ENCODE data around the gene GCH1.

Gene GCH1

GRCh38 chr14:54838931-54839512, 63.6 kb downstream of the GCH1 start:
- H3K27me3 ChIP-seq (ENCODE audit: control insufficient read depth, insufficient read depth, low read length) = no peaks in the 10 kb centered on the region
- H3K4me3 ChIP-seq (ENCODE audit: low read depth, low read length) = no peak overlapping the region
- H3K9ac ChIP-seq (ENCODE audit: low read depth, low read length) = no peak overlapping the region
- H3K27ac ChIP-seq (ENCODE audit: low read depth, low read length) = no peak overlapping the region
- H3K36me3 ChIP-seq (ENCODE audit: control insufficient read depth, insufficient read depth, low read length) = no peaks in the 10 kb centered on the region
- peaks cover 7% of the 10 kb centered on the region; the same call in 1 of the 2 replicates for H3K4me1 ChIP-seq (ENCODE audit: control insufficient read depth, insufficient read depth, low read length)
- no peaks in the 10 kb centered on the region for H3K9me3 ChIP-seq (ENCODE audit: control insufficient read depth, insufficient read depth, low read length)

- no peaks in the 10 kb centered on the region for H3K27me3 ChIP-seq (ENCODE audit: control insufficient read depth, insufficient read depth, low read length)
- no peaks in the 10 kb centered on the region for H3K36me3 ChIP-seq (ENCODE audit: control insufficient read depth, insufficient read depth, low read length)
- H3K4me1 ChIP-seq (ENCODE audit: control insufficient read depth, insufficient read depth, low read length) = peaks cover 7% of the 10 kb centered on the region; the same call in 1 of the 2 replicates
- H3K9me3 ChIP-seq (ENCODE audit: control insufficient read depth, insufficient read depth, low read length) = no peaks in the 10 kb centered on the region
- no peak overlapping the region for H3K4me3 ChIP-seq (ENCODE audit: low read depth, low read length)
- no peak overlapping the region for H3K27ac ChIP-seq (ENCODE audit: low read depth, low read length)
- no peak overlapping the region for H3K9ac ChIP-seq (ENCODE audit: low read depth, low read length)
Measured at GRCh38 chr14:54837508-54838149, 65.0 kb downstream of the GCH1 start.

- Histone ChIP-seq H3K9me3 (ENCODE audit: control insufficient read depth, insufficient read depth, low read length) (no peaks in the 10 kb centered on the region), H3K27ac (ENCODE audit: low read depth, low read length) (no peak overlapping the region), H3K9ac (ENCODE audit: low read depth, low read length) (no peak overlapping the region), H3K27me3 (ENCODE audit: control insufficient read depth, insufficient read depth, low read length) (no peaks in the 10 kb centered on the region), H3K36me3 (ENCODE audit: control insufficient read depth, insufficient read depth, low read length) (no peaks in the 10 kb centered on the region), H3K4me1 (ENCODE audit: control insufficient read depth, insufficient read depth, low read length) (peaks cover under 1% of the 10 kb centered on the region; the same call in 1 of the 2 replicates), H3K4me3 (ENCODE audit: low read depth, low read length) (no peak overlapping the region)
Measured at GRCh38 chr14:54836231-54836630, 66.4 kb downstream of the GCH1 start.

GRCh38 chr14:54834727-54835126, 67.9 kb downstream of the GCH1 start:
- no peak overlapping the region for H3K9ac ChIP-seq (ENCODE audit: low read depth, low read length)
- no peak overlapping the region for H3K4me3 ChIP-seq (ENCODE audit: low read depth, low read length)
- H3K4me1 ChIP-seq (ENCODE audit: control insufficient read depth, insufficient read depth, low read length) = no peaks in the 10 kb centered on the region
- no peaks in the 10 kb centered on the region for H3K9me3 ChIP-seq (ENCODE audit: control insufficient read depth, insufficient read depth, low read length)
- no peak overlapping the region for H3K27ac ChIP-seq (ENCODE audit: low read depth, low read length)
- H3K36me3 ChIP-seq (ENCODE audit: control insufficient read depth, insufficient read depth, low read length) = no peaks in the 10 kb centered on the region
- no peaks in the 10 kb centered on the region for H3K27me3 ChIP-seq (ENCODE audit: control insufficient read depth, insufficient read depth, low read length)

- no peak overlapping the region for H3K4me3 ChIP-seq (ENCODE audit: low read depth, low read length)
- no peak overlapping the region for H3K9ac ChIP-seq (ENCODE audit: low read depth, low read length)
- H3K27ac ChIP-seq (ENCODE audit: low read depth, low read length) = no peak overlapping the region
- H3K9me3 ChIP-seq (ENCODE audit: control insufficient read depth, insufficient read depth, low read length) = no peaks in the 10 kb centered on the region
- H3K27me3 ChIP-seq (ENCODE audit: control insufficient read depth, insufficient read depth, low read length) = no peaks in the 10 kb centered on the region
- H3K36me3 ChIP-seq (ENCODE audit: control insufficient read depth, insufficient read depth, low read length) = no peaks in the 10 kb centered on the region
- H3K4me1 ChIP-seq (ENCODE audit: control insufficient read depth, insufficient read depth, low read length) = no peaks in the 10 kb centered on the region
Measured at GRCh38 chr14:54834081-54834480, 68.5 kb downstream of the GCH1 start.

GRCh38 chr14:54830650-54831049, 72.0 kb downstream of the GCH1 start:
- Histone ChIP-seq H3K9ac (ENCODE audit: low read depth, low read length) (no peak overlapping the region), H3K9me3 (ENCODE audit: control insufficient read depth, insufficient read depth, low read length) (no peaks in the 10 kb centered on the region), H3K27me3 (ENCODE audit: control insufficient read depth, insufficient read depth, low read length) (no peaks in the 10 kb centered on the region), H3K36me3 (ENCODE audit: control insufficient read depth, insufficient read depth, low read length) (no peaks in the 10 kb centered on the region), H3K4me3 (ENCODE audit: low read depth, low read length) (no peak overlapping the region), H3K27ac (ENCODE audit: low read depth, low read length) (no peak overlapping the region), H3K4me1 (ENCODE audit: control insufficient read depth, insufficient read depth, low read length) (no peaks in the 10 kb centered on the region)

GRCh38 chr14:54829486-54830224, 73.0 kb downstream of the GCH1 start:
- H3K4me1 ChIP-seq (ENCODE audit: control insufficient read depth, insufficient read depth, low read length) = no peaks in the 10 kb centered on the region
- no peaks in the 10 kb centered on the region for H3K27me3 ChIP-seq (ENCODE audit: control insufficient read depth, insufficient read depth, low read length)
- no peak overlapping the region for H3K9ac ChIP-seq (ENCODE audit: low read depth, low read length)
- no peak overlapping the region for H3K27ac ChIP-seq (ENCODE audit: low read depth, low read length)
- H3K36me3 ChIP-seq (ENCODE audit: control insufficient read depth, insufficient read depth, low read length) = no peaks in the 10 kb centered on the region
- H3K9me3 ChIP-seq (ENCODE audit: control insufficient read depth, insufficient read depth, low read length) = no peaks in the 10 kb centered on the region
- no peak overlapping the region for H3K4me3 ChIP-seq (ENCODE audit: low read depth, low read length)

- Histone ChIP-seq H3K9ac (ENCODE audit: low read depth, low read length) (no peak overlapping the region), H3K4me1 (ENCODE audit: control insufficient read depth, insufficient read depth, low read length) (no peaks in the 10 kb centered on the region), H3K4me3 (ENCODE audit: low read depth, low read length) (no peak overlapping the region), H3K36me3 (ENCODE audit: control insufficient read depth, insufficient read depth, low read length) (no peaks in the 10 kb centered on the region), H3K27me3 (ENCODE audit: control insufficient read depth, insufficient read depth, low read length) (no peaks in the 10 kb centered on the region), H3K9me3 (ENCODE audit: control insufficient read depth, insufficient read depth, low read length) (no peaks in the 10 kb centered on the region), H3K27ac (ENCODE audit: low read depth, low read length) (no peak overlapping the region)
Measured at GRCh38 chr14:54828037-54828436, 74.6 kb downstream of the GCH1 start.

GRCh38 chr14:54823757-54824549, 78.7 kb downstream of the GCH1 start:
- Histone ChIP-seq H3K27ac (ENCODE audit: low read depth, low read length) (no peak overlapping the region), H3K27me3 (ENCODE audit: control insufficient read depth, insufficient read depth, low read length) (no peaks in the 10 kb centered on the region), H3K4me1 (ENCODE audit: control insufficient read depth, insufficient read depth, low read length) (no peaks in the 10 kb centered on the region), H3K9me3 (ENCODE audit: control insufficient read depth, insufficient read depth, low read length) (no peaks in the 10 kb centered on the region), H3K4me3 (ENCODE audit: low read depth, low read length) (no peak overlapping the region), H3K9ac (ENCODE audit: low read depth, low read length) (no peak overlapping the region), H3K36me3 (ENCODE audit: control insufficient read depth, insufficient read depth, low read length) (no peaks in the 10 kb centered on the region)

- no peak overlapping the region for H3K4me3 ChIP-seq (ENCODE audit: low read depth, low read length)
- H3K9me3 ChIP-seq (ENCODE audit: control insufficient read depth, insufficient read depth, low read length) = no peaks in the 10 kb centered on the region
- no peaks in the 10 kb centered on the region for H3K36me3 ChIP-seq (ENCODE audit: control insufficient read depth, insufficient read depth, low read length)
Measured at GRCh38 chr14:54822685-54823084, 79.9 kb downstream of the GCH1 start.

More at GRCh38 chr14:54822685-54823084, 79.9 kb downstream of the GCH1 start:
- no peaks in the 10 kb centered on the region for H3K4me1 ChIP-seq (ENCODE audit: control insufficient read depth, insufficient read depth, low read length)
- H3K27ac ChIP-seq (ENCODE audit: low read depth, low read length) = no peak overlapping the region
- no peak overlapping the region for H3K9ac ChIP-seq (ENCODE audit: low read depth, low read length)
- H3K27me3 ChIP-seq (ENCODE audit: control insufficient read depth, insufficient read depth, low read length) = no peaks in the 10 kb centered on the region
